ENCODE data around the gene DAGLA. TPM values are rescaled to one million over a fixed set of nuclear protein-coding genes. Genes with fewer than 3 reads are reported as not detected.

DAGLA gene
- total and polyA plus RNA-seq, 2 donors from 2014 or later, result 1.4 to 3.9 TPM

DNA sequence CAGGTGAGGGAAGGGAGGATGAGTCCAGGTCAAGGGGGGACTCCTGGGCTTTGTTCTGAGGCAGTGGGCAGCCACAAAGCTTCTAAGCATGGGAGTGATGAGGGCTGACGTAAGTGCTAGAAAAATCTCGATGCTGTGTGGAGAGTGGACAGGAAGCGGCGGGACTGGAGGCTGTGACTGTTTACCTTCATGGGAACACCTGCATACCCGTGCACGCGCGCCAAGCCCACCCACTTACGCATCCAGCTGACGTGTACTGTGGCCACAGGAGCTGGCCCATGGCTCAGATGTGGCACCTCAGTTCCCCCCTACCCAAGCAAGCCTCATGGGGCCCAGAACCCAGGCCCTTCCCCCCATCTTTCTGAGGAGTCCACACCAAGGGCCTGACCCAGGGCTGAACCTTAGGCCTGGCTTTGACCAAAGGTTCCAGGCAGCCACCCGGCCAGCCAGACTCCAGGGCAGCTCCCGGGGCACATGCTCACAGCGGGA, 86.2 kb downstream of the DAGLA start:
- no peaks in the 10 kb centered on the region for H3K36me3 ChIP-seq (ENCODE audit: control insufficient read depth in 2 of 3, insufficient read depth in 3 of 3, low read length in 3 of 3)
- no peak overlapping the region for H3K27ac ChIP-seq (ENCODE audit: low read depth in 2 of 2, low read length in 2 of 2)
- no peaks in the 10 kb centered on the region for H3K27me3 ChIP-seq (ENCODE audit: control insufficient read depth, insufficient read depth, low read length)
- intact Hi-C loops (cut with DNase I), result no loop called here
- H3K9me3 ChIP-seq (ENCODE audit: control insufficient read depth in 2 of 3, insufficient read depth in 1 of 3, low read length in 3 of 3), result no peaks in the 10 kb centered on the region
- DNase-seq (peak in 3 of 5 donors; percentile 58 to 73 (median 61)), FAIRE-seq (no peak)
- no peak overlapping the region for H3K9ac ChIP-seq (ENCODE audit: low read length in 3 of 3)
- H3K4me1 ChIP-seq (ENCODE audit: control insufficient read depth in 2 of 3, insufficient read depth in 2 of 3, low read depth in 1 of 3, low read length in 3 of 3), result no peaks in the 10 kb centered on the region
- no peak for TF ChIP-seq CTCF (IDR thresholded peaks at IDR 0.05; ENCODE audit: borderline replicate concordance, extremely low read depth, insufficient read depth)
- H3K4me3 ChIP-seq (ENCODE audit: low read length in 3 of 3), result no peak overlapping the region

DNA sequence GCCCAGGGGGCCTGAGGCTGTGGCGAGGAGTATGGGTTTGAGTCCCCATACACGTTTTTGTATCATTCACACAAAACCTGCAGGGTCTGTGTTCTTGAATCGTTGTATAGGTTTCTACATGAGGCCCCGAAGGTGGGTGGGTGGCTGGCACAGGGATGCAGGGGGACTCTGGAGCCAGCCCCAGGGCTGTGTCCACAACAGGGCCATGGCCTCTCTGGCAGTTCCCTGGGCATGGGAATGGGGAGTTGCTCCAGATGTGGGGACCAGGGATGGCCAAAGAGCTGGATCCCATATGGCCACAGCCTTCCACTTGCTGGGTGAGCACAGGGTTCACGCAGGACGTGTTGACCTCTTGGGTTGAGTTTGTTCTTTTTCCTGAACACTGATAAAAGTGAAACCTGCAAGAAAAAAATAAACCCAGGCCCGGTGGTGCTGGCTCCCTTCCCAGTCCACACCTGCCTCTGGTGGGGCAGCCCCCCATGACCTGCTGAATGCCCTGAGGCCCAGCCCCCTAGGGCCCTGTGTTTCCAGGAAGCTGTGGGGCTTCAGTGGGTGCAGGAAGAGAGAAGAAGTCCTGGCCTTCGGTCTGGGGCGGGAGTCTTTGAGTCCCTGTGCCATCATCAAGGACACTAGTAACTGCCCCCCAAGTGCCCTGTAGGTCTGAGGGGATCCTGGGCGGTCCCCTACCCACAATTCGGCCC, 88.3 kb downstream of the DAGLA start:
- no peak for DNase-seq
- Histone ChIP-seq H3K9me3 (ENCODE audit: control insufficient read depth in 2 of 3, insufficient read depth in 1 of 3, low read length in 3 of 3) (no peaks in the 10 kb centered on the region), H3K27me3 (ENCODE audit: control insufficient read depth, insufficient read depth, low read length) (no peaks in the 10 kb centered on the region), H3K9ac (ENCODE audit: low read length in 3 of 3) (no peak overlapping the region), H3K4me3 (ENCODE audit: low read length in 3 of 3) (no peak overlapping the region), H3K36me3 (ENCODE audit: control insufficient read depth in 2 of 3, insufficient read depth in 3 of 3, low read length in 3 of 3) (no peaks in the 10 kb centered on the region), H3K27ac (ENCODE audit: low read depth in 2 of 2, low read length in 2 of 2) (no peak overlapping the region), H3K4me1 (ENCODE audit: control insufficient read depth in 2 of 3, insufficient read depth in 2 of 3, low read depth in 1 of 3, low read length in 3 of 3) (peaks cover 0 to 7% (median 0%) of the 10 kb centered on the region in 3 donors)
- no peak for TF ChIP-seq CTCF (IDR thresholded peaks at IDR 0.05; ENCODE audit: borderline replicate concordance, extremely low read depth, insufficient read depth)
- no peak for FAIRE-seq
- intact Hi-C loops (cut with DNase I), result no loop called here

GRCh38 chr11:61769169-61769920, 89.2 kb downstream of the DAGLA start:
- H3K27ac ChIP-seq (ENCODE audit: low read depth in 2 of 2, low read length in 2 of 2), result no peak overlapping the region
- H3K4me1 ChIP-seq (ENCODE audit: control insufficient read depth in 2 of 3, insufficient read depth in 2 of 3, low read depth in 1 of 3, low read length in 3 of 3), result peaks cover 0 to 7% (median 0%) of the 10 kb centered on the region in 3 donors
- intact Hi-C loops (cut with DNase I), result no loop called here
- FAIRE-seq (no peak), DNase-seq (peak in 1 of 5 donors; percentile 74)
- H3K27me3 ChIP-seq (ENCODE audit: control insufficient read depth, insufficient read depth, low read length), result no peaks in the 10 kb centered on the region
- H3K4me3 ChIP-seq (ENCODE audit: low read length in 3 of 3), result no peak overlapping the region
- no peaks in the 10 kb centered on the region for H3K36me3 ChIP-seq (ENCODE audit: control insufficient read depth in 2 of 3, insufficient read depth in 3 of 3, low read length in 3 of 3)
- H3K9ac ChIP-seq (ENCODE audit: low read length in 3 of 3), result no peak overlapping the region
- TF ChIP-seq CTCF (IDR thresholded peaks at IDR 0.05; ENCODE audit: borderline replicate concordance, extremely low read depth, insufficient read depth), result no peak
- H3K9me3 ChIP-seq (ENCODE audit: control insufficient read depth in 2 of 3, insufficient read depth in 1 of 3, low read length in 3 of 3), result no peaks in the 10 kb centered on the region

Data from kidney (tissue), 14 donors.